HepG2 (cell line): ENCODE data around the gene TBC1D22A. TPM values are rescaled to one million over a fixed set of nuclear protein-coding genes. Genes with fewer than 3 reads are reported as not detected.
A peak's percentile ranks its signal among the peaks of the same experiment; 100 is the strongest.

ENCODE experiments used
- FOXC1 ChIP-seq: sonication (generic); formaldehyde crosslinking; IDR thresholded peaks from 2 replicates; pipeline ENCODE4 v1.8.0; 2022; ENCODE audit warnings: mild to moderate bottlenecking, missing genetic modification reagents, borderline replicate concordance
- IRF2 ChIP-seq: IDR thresholded peaks from 2 replicates; pipeline ENCODE4 v1.6.1; 2018; ENCODE audit warnings: missing genetic modification reagents, missing compliant biosample characterization
- KLF6 ChIP-seq: IDR thresholded peaks from 2 replicates; pipeline ENCODE4 v1.8.0; 2016; ENCODE audit warnings: missing biosample characterization, missing genetic modification reagents
- RFX5 ChIP-seq: IDR thresholded peaks from 2 replicates; pipeline ENCODE4 v1.6.1; 2011; ENCODE audit warnings: low read depth, low read length, improper control_type of control experiment
- SALL2 ChIP-seq: sonication (generic); formaldehyde crosslinking; IDR thresholded peaks from 2 replicates; pipeline ENCODE4 v1.8.1; 2023; ENCODE audit warnings: mild to moderate bottlenecking, missing genetic modification reagents, inconsistent platforms
- SNAI1 ChIP-seq: sonication (generic); formaldehyde crosslinking; IDR thresholded peaks from 2 replicates; pipeline ENCODE4 v1.5.0; 2020; ENCODE audit warnings: mild to moderate bottlenecking, missing genetic modification reagents, borderline replicate concordance
- SP5 ChIP-seq: IDR thresholded peaks from 2 replicates; pipeline ENCODE4 v1.6.1; 2016; ENCODE audit warnings: low read depth, borderline replicate concordance
- TFDP1 ChIP-seq: IDR thresholded peaks from 2 replicates; pipeline ENCODE4 v1.6.1; 2016; ENCODE audit warnings: missing compliant biosample characterization, missing genetic modification reagents, borderline replicate concordance
- U2AF1 ChIP-seq: fragments of 200-400 bp; formaldehyde crosslinking; optimal IDR thresholded peaks from 2 replicates; pipeline ENCODE3; 2017; ENCODE audit warnings: mild to moderate bottlenecking, low read depth, low read length
- ZNF232 ChIP-seq: sonication (generic); formaldehyde crosslinking; IDR thresholded peaks from 2 replicates; pipeline ENCODE4 v1.4.0; 2020; ENCODE audit warnings: missing genetic modification reagents, borderline replicate concordance
- ZNF263 ChIP-seq: sonication (generic); formaldehyde crosslinking; IDR thresholded peaks from 2 replicates; pipeline ENCODE4 v1.4.0; 2020; ENCODE audit warnings: missing genetic modification reagents
- ZNF326 ChIP-seq: sonication (generic); formaldehyde crosslinking; IDR thresholded peaks from 2 replicates; pipeline ENCODE4 v1.4.0; 2020; ENCODE audit warnings: missing genetic modification reagents, borderline replicate concordance
- ZNF496 ChIP-seq: sonication (generic); formaldehyde crosslinking; IDR thresholded peaks from 2 replicates; pipeline ENCODE4 v1.8.1; 2023; ENCODE audit warnings: mild to moderate bottlenecking, moderate library complexity, missing genetic modification reagents; ENCODE audit not compliant: insufficient replicate concordance
- ZNF550 ChIP-seq: sonication (generic); formaldehyde crosslinking; IDR thresholded peaks from 2 replicates; pipeline ENCODE4 v1.4.0; 2020; ENCODE audit warnings: mild to moderate bottlenecking, missing genetic modification reagents, borderline replicate concordance
- ZNF660 ChIP-seq: sonication (generic); formaldehyde crosslinking; IDR thresholded peaks from 2 replicates; pipeline ENCODE4 v1.5.1; 2020; ENCODE audit warnings: mild to moderate bottlenecking, low read depth, missing genetic modification reagents, borderline replicate concordance
- ZNF782 ChIP-seq: sonication (generic); formaldehyde crosslinking; IDR thresholded peaks from 2 replicates; pipeline ENCODE4 v1.4.0; 2020; ENCODE audit warnings: missing genetic modification reagents, mild to moderate bottlenecking, borderline replicate concordance
- polyA plus RNA-seq, 8 experiments: library from polyadenylated mRNA; depleted of rRNA in 3 of 8; stranded (reverse) in 7 of 8; unstranded in 1 of 8; fragments of >200 nt; fragmentation: Illumina TruSeq in 4 of 8; extraction: Trizol in 4 of 8; gene quantifications; 2 replicates each; pipeline versions ENCODE4 v1.2.1 to v1.2.3, GENCODE V29; 2011 to 2016; ENCODE audit warnings: low read depth in 4 of 8, missing spikeins in 1 of 8, mixed read lengths in 1 of 8; ENCODE audit not compliant: insufficient read depth in 1 of 8
- total RNA-seq, 5 experiments: library from RNA; depleted of rRNA; stranded (reverse); fragments of >200 nt; fragmentation: Illumina TruSeq; extraction: Trizol; gene quantifications; 2 replicates each; pipeline ENCODE4 v1.2.3, GENCODE V29; 2016; ENCODE audit warnings: low read depth in 1 of 5
- TF ChIP-seq, protein P1 (sequence below): sonication (generic); formaldehyde crosslinking; IDR thresholded peaks from 2 replicates; pipeline ENCODE4 v1.4.0; 2020; ENCODE audit warnings: mild to moderate bottlenecking, low read depth, missing genetic modification reagents
- TF ChIP-seq, protein P2 (sequence below): IDR thresholded peaks from 2 replicates; pipeline ENCODE4 v1.4.0; 2020; ENCODE audit warnings: mild to moderate bottlenecking, missing genetic modification reagents

Gene TBC1D22A
- total and polyA plus RNA-seq, 2 of the 13 experiments (the other 11 are each of a cell fraction or from before 2014, with no cell fraction given): 17.3 to 18.0 TPM

GRCh38 chr22:46935506-46936377 is 173.3 kb downstream of the TBC1D22A start (continued):
- TF ChIP-seq, protein P1, sequence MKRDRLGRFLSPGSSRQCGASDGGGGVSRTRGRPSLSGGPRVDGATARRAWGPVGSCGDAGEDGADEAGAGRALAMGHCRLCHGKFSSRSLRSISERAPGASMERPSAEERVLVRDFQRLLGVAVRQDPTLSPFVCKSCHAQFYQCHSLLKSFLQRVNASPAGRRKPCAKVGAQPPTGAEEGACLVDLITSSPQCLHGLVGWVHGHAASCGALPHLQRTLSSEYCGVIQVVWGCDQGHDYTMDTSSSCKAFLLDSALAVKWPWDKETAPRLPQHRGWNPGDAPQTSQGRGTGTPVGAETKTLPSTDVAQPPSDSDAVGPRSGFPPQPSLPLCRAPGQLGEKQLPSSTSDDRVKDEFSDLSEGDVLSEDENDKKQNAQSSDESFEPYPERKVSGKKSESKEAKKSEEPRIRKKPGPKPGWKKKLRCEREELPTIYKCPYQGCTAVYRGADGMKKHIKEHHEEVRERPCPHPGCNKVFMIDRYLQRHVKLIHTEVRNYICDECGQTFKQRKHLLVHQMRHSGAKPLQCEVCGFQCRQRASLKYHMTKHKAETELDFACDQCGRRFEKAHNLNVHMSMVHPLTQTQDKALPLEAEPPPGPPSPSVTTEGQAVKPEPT: no peak
- TF ChIP-seq SNAI1 (CRISPR knock-in tag) (no peak), KLF6 (CRISPR knock-in tag) (no peak; the same call in 1 of the 2 replicates), FOXC1 (CRISPR knock-in tag) (no peak), ZNF326 (no peak), TFDP1 (no peak), SALL2 (CRISPR knock-in tag) (peak; percentile 88), ZNF782 (CRISPR knock-in tag) (peak; percentile 67; the same call in 1 of the 2 replicates), U2AF1 (no peak), SP5 (CRISPR knock-in tag) (peak; percentile 81), IRF2 (CRISPR knock-in tag) (peak; percentile 43), RFX5 (no peak), ZNF496 (CRISPR knock-in tag) (no peak), ZNF550 (CRISPR knock-in tag) (no peak), ZNF660 (CRISPR knock-in tag) (no peak), ZNF232 (CRISPR knock-in tag) (peak; percentile 69; the same call in 1 of the 2 replicates), ZNF263 (CRISPR knock-in tag) (peak; percentile 66)
- TF ChIP-seq, protein P2, sequence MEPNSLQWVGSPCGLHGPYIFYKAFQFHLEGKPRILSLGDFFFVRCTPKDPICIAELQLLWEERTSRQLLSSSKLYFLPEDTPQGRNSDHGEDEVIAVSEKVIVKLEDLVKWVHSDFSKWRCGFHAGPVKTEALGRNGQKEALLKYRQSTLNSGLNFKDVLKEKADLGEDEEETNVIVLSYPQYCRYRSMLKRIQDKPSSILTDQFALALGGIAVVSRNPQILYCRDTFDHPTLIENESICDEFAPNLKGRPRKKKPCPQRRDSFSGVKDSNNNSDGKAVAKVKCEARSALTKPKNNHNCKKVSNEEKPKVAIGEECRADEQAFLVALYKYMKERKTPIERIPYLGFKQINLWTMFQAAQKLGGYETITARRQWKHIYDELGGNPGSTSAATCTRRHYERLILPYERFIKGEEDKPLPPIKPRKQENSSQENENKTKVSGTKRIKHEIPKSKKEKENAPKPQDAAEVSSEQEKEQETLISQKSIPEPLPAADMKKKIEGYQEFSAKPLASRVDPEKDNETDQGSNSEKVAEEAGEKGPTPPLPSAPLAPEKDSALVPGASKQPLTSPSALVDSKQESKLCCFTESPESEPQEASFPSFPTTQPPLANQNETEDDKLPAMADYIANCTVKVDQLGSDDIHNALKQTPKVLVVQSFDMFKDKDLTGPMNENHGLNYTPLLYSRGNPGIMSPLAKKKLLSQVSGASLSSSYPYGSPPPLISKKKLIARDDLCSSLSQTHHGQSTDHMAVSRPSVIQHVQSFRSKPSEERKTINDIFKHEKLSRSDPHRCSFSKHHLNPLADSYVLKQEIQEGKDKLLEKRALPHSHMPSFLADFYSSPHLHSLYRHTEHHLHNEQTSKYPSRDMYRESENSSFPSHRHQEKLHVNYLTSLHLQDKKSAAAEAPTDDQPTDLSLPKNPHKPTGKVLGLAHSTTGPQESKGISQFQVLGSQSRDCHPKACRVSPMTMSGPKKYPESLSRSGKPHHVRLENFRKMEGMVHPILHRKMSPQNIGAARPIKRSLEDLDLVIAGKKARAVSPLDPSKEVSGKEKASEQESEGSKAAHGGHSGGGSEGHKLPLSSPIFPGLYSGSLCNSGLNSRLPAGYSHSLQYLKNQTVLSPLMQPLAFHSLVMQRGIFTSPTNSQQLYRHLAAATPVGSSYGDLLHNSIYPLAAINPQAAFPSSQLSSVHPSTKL (CRISPR knock-in tag): peak; percentile 86
